Lower lobe of right lung (tissue), 2 donors: Measurements from ENCODE around the gene SLC4A7. TPM values are rescaled to one million over a fixed set of nuclear protein-coding genes. Genes with fewer than 3 reads are reported as not detected.

Experiments
- ATAC-seq, 2 donors: fragments of 200-7000 bp; cut with Tn5 transposase; one replicate each; pipeline ENCODE4 v1.9.1; 2020 to 2022; ENCODE audit warnings: mild to moderate bottlenecking in 2 of 2, moderate library complexity in 2 of 2
- DNase-seq: peaks from one replicate; pipeline ENCODE4 v3.0.0-alpha.2; 2020
- H3K27ac ChIP-seq: fragments of 200-600 bp; one replicate; pipeline ENCODE4 v1.8.0; 2022
- H3K27me3 ChIP-seq: fragments of 200-600 bp; one replicate; pipeline ENCODE4 v1.8.0; 2022; ENCODE audit warnings: low read depth
- H3K36me3 ChIP-seq: fragments of 200-600 bp; one replicate; pipeline ENCODE4 v1.8.0; 2022; ENCODE audit warnings: mild to moderate bottlenecking
- H3K4me1 ChIP-seq: fragments of 200-600 bp; one replicate; pipeline ENCODE4 v1.8.0; 2022
- H3K4me3 ChIP-seq: fragments of 200-600 bp; one replicate; pipeline ENCODE4 v1.8.0; 2022; ENCODE audit warnings: mild to moderate bottlenecking
- H3K9me3 ChIP-seq: fragments of 200-600 bp; one replicate; pipeline ENCODE4 v1.8.0; 2022
- CTCF ChIP-seq: fragments of 200-600 bp; IDR thresholded peaks from one replicate; pipeline ENCODE4 v1.8.0; 2022; ENCODE audit warnings: antibody characterized with exemption, mild to moderate bottlenecking
- intact Hi-C: fragments of 100-400 bp; cut with DNase I; formaldehyde crosslinking; loops from one replicate; pipeline ENCODE4 v1.11.0; 2022
- total RNA-seq: library from RNA; stranded (reverse); fragmentation: NEBNext Ultra II Directional; extraction: Animal tissue kit (Norgen Biotek cat#: 25700); gene quantifications from one replicate; pipeline ENCODE4 v1.2.1, GENCODE V29; 2021
- donor health status: DM: no; HTN: yes; CAD: no; lungs with severe emphysema.

SLC4A7 gene
- total RNA-seq, 1 donor from 2014 or later, result 17.2 TPM

GRCh38 chr3:27325419-27325818 lies 158.8 kb downstream of the SLC4A7 start:
- ATAC-seq (no peak), DNase-seq (no peak)
- TF ChIP-seq CTCF, result no peak
- Histone ChIP-seq H3K36me3 (no peaks in the 10 kb centered on the region), H3K9me3 (no peaks in the 10 kb centered on the region), H3K27ac (peak overlapping the region; percentile 7), H3K27me3 (no peaks in the 10 kb centered on the region), H3K4me1 (peaks cover 8% of the 10 kb centered on the region), H3K4me3 (no peak overlapping the region)
- intact Hi-C loops, result no loop called here

GRCh38 chr3:27324686-27325085 lies 159.5 kb downstream of the SLC4A7 start:
- no peak overlapping the region for H3K4me3 ChIP-seq
- H3K36me3 ChIP-seq, result no peaks in the 10 kb centered on the region
- intact Hi-C loops, result no loop called here
- no peaks in the 10 kb centered on the region for H3K27me3 ChIP-seq
- DNase-seq (no peak), ATAC-seq (no peak)
- no peak overlapping the region for H3K27ac ChIP-seq
- TF ChIP-seq CTCF, result no peak
- peaks cover 8% of the 10 kb centered on the region for H3K4me1 ChIP-seq
- H3K9me3 ChIP-seq, result no peaks in the 10 kb centered on the region

DNA sequence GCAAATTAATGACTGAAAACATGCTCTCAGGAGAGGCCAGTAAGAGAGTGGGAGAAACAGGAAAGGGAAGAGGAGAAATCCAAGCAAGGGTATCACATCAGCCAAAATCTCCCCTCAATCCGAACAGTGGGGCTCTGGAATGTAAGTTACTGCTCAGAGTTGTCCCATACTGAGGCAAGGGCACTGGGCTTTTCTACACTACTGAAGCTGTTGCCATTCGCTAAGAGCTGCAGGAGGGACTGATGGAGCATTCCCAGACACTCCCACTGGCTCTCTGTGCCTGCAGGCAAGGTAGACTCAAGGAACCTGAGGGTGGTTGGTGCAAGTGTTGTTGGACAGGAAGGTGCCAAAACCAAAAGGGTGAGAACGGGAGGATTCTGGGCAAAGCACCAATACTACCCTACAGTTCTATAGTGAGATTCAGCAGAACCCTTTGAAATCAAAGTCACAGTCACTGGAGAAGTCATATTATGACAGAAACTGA lies 161.1 kb downstream of the SLC4A7 start:
- intact Hi-C loops, result no loop called here
- DNase-seq, result no peak
- no peak for ATAC-seq
- peaks cover 8% of the 10 kb centered on the region for H3K4me1 ChIP-seq
- H3K27ac ChIP-seq, result no peak overlapping the region
- no peaks in the 10 kb centered on the region for H3K9me3 ChIP-seq
- no peaks in the 10 kb centered on the region for H3K36me3 ChIP-seq
- no peak overlapping the region for H3K4me3 ChIP-seq
- TF ChIP-seq CTCF, result no peak
- no peaks in the 10 kb centered on the region for H3K27me3 ChIP-seq

Other genes with a start within 250 kb of the SLC4A7 start
- 9.4 TPM for gene NEK10, start 115.0 kb downstream of the SLC4A7 start, total RNA-seq
- gene EOMES, start 237.9 kb upstream of the SLC4A7 start, total RNA-seq, result 1.9 TPM